GM13977 (cell line): ENCODE measurements around the gene MORN3.
"Not testable (repeated sequence)": the region's sequence is repeated elsewhere in the genome, so short reads cannot be mapped to it uniquely, and the experiment has no call there.

ENCODE experiments used
- DNase-seq: peaks from one replicate; pipeline ENCODE4 v3.0.0; 2012; ENCODE audit warnings: low spot score
- CTCF ChIP-seq: IDR thresholded peaks from 2 replicates; pipeline ENCODE4 v1.5.1; 2012; ENCODE audit warnings: mild to moderate bottlenecking, control low read depth; ENCODE audit not compliant: insufficient read depth; ENCODE audit errors: extremely low read depth, missing control alignments
- in situ Hi-C: fragments of 300-500 bp; cut with MboI; formaldehyde crosslinking; loops from one replicate; pipeline ENCODE4 v1.12.0; 2022; ENCODE audit warnings: low sequenced_read_pairs, low pct_unique_long_range_greater_than_20kb, mixed read lengths, inconsistent platforms; ENCODE audit not compliant: unreplicated experiment

The MORN3 gene

GRCh38 chr12:121705514-121705913 is 36.1 kb upstream of the MORN3 start:
- TF ChIP-seq CTCF, result no peak
- no peak for DNase-seq
- in situ Hi-C loops, result no loop called here

GRCh38 chr12:121702944-121703343 is 33.5 kb upstream of the MORN3 start:
- no peak for DNase-seq
- no peak for TF ChIP-seq CTCF
- in situ Hi-C loops, result loop anchor here (5.0 kb wide), 1 partner anchor 64 kb away; no protein-coding TSS in a partner anchor

GRCh38 chr12:121701667-121702277 is 32.3 kb upstream of the MORN3 start:
- no peak for DNase-seq
- in situ Hi-C loops, result loop anchor here (5.0 kb wide), 1 partner anchor 66 kb away; no protein-coding TSS in a partner anchor
- TF ChIP-seq CTCF, result no peak

GRCh38 chr12:121697861-121698260 is 28.4 kb upstream of the MORN3 start:
- in situ Hi-C loops, DNase-seq: not testable (repeated sequence)

GRCh38 chr12:121697093-121697698 is 27.7 kb upstream of the MORN3 start:
- TF ChIP-seq CTCF, result peak; percentile 52
- DNase-seq, result peak; percentile 69
- in situ Hi-C loops, result no loop called here

- in situ Hi-C loops, result no loop called here
- no peak for DNase-seq
- no peak for TF ChIP-seq CTCF
Measured at GRCh38 chr12:121693155-121693687, 23.8 kb upstream of the MORN3 start.

- DNase-seq, in situ Hi-C loops: not testable (repeated sequence)
Measured at GRCh38 chr12:121692744-121693143, 23.3 kb upstream of the MORN3 start.
